ENCODE measurements around the gene HS1BP3. TPM values are rescaled to one million over a fixed set of nuclear protein-coding genes. Genes with fewer than 3 reads are reported as not detected.

Gene HS1BP3
- total and polyA plus RNA-seq, 2 of the 4 experiments (the other 2 are of a cell fraction): 9.0 to 14.8 TPM

- TF ChIP-seq CTCF (conservative IDR thresholded peaks at IDR 0.05; ENCODE audit: low read depth, low read length) (no peak), FOS (IDR thresholded peaks at IDR 0.05; ENCODE audit: low read depth, low read length) (no peak)
These were observed 36.4 kb upstream of the HS1BP3 start (continued) for GRCh38 chr2:20687260-20687832.

GRCh38 chr2:20684581-20685063 lies 33.7 kb upstream of the HS1BP3 start:
- H3K14ac ChIP-seq (replicated peaks; ENCODE audit: low read depth, low read length): no peak overlapping the region
- WGBS, 2 experiments (ENCODE audit: extremely low coverage in 2 of 2, insufficient read length in 1 of 2): no CpG with 5 or more reads among the region's 6 CpGs
- no peak overlapping the region for H2BK20ac ChIP-seq (ENCODE audit: low read depth, low read length)
- no peak overlapping the region for H2BK120ac ChIP-seq (ENCODE audit: low read depth, low read length)
- H3K4ac ChIP-seq (ENCODE audit: low read depth, low read length): no peak overlapping the region
- no peak overlapping the region for H3K9ac ChIP-seq (ENCODE audit: low read depth, low read length)
- H3K4me2 ChIP-seq (ENCODE audit: low read depth, low read length): no peak overlapping the region
- ChIA-PET POLR2A (ENCODE audit: unreplicated experiment) (no interaction called here), CTCF (interaction anchor here (0.7 to 1.6 kb wide), 3 partner anchors 9 to 33 kb away, joined by 4 to 6 read pairs (median 4); no protein-coding TSS in a partner anchor)
- no peaks in the 10 kb centered on the region for H3K27me3 ChIP-seq (ENCODE audit: control insufficient read depth, insufficient read depth, low read length)
- no peak overlapping the region for H2AK9ac ChIP-seq (replicated peaks; ENCODE audit: low read depth, low read length, poor library complexity)
- H4K5ac ChIP-seq (ENCODE audit: low read depth, low read length): no peak overlapping the region
- DNase-seq: no peak
- no peak overlapping the region for H3K56ac ChIP-seq (ENCODE audit: extremely low read depth, insufficient read depth, low read length)
- no peaks in the 10 kb centered on the region for H4K20me1 ChIP-seq (ENCODE audit: insufficient read depth, low read length)
- H3K9me3 ChIP-seq (ENCODE audit: control insufficient read depth, insufficient read depth, low read length): no peaks in the 10 kb centered on the region
- H2AFZ ChIP-seq (replicated peaks; ENCODE audit: low read length, poor library complexity): no peak overlapping the region
- no peak overlapping the region for H2BK5ac ChIP-seq (ENCODE audit: low read depth, low read length, poor library complexity, severe bottlenecking)
- intact Hi-C loops (cut with micrococcal nuclease): no loop called here
- no peak overlapping the region for H2BK15ac ChIP-seq (ENCODE audit: low read depth, low read length)
- in situ Hi-C loops (cut with MboI; ENCODE audit: low sequenced_read_pairs): no loop called here
- dilution Hi-C loops (cut with HindIII; ENCODE audit: low sequenced_read_pairs, unreplicated experiment): loop anchor here (25.0 kb wide), 1 partner anchor 253 kb away; no protein-coding TSS in a partner anchor
- H4K91ac ChIP-seq (ENCODE audit: insufficient read depth, low read depth, low read length): no peak overlapping the region
- no peaks in the 10 kb centered on the region for H3K79me1 ChIP-seq (ENCODE audit: low read depth in 1 of 2, low read length in 2 of 2)
- no peaks in the 10 kb centered on the region for H3K4me1 ChIP-seq (ENCODE audit: control insufficient read depth, insufficient read depth, low read length)
- H3K9me1 ChIP-seq (ENCODE audit: insufficient read depth, low read length): no peaks in the 10 kb centered on the region; the same call in 1 of the 2 replicates
- no peak overlapping the region for H3K27ac ChIP-seq (ENCODE audit: insufficient read depth, low read length)
- no peak overlapping the region for H4K8ac ChIP-seq (ENCODE audit: low read depth in 2 of 2, low read length in 2 of 2)
- TF ChIP-seq RAD21 (IDR thresholded peaks at IDR 0.05; ENCODE audit: low read length) (no peak), FOS (IDR thresholded peaks at IDR 0.05; ENCODE audit: low read depth, low read length) (no peak), ELK1 (IDR thresholded peaks at IDR 0.05; ENCODE audit: borderline replicate concordance, low read depth, low read length) (no peak), POLR2A (IDR thresholded peaks at IDR 0.05; ENCODE audit: low read depth, low read length) (no peak), USF2 (IDR thresholded peaks at IDR 0.05; ENCODE audit: low read depth, low read length) (no peak), BHLHE40 (IDR thresholded peaks at IDR 0.05; ENCODE audit: low read depth, low read length) (no peak), MXI1 (IDR thresholded peaks at IDR 0.05; ENCODE audit: borderline replicate concordance, low read depth, low read length) (no peak), MAFK (IDR thresholded peaks at IDR 0.05; ENCODE audit: low read depth, low read length) (no peak), NFE2L2 (IDR thresholded peaks at IDR 0.05; ENCODE audit: low read depth, low read length) (no peak), CEBPB (IDR thresholded peaks at IDR 0.05; ENCODE audit: low read depth, low read length) (no peak), MAZ (IDR thresholded peaks at IDR 0.05; ENCODE audit: borderline replicate concordance, low read depth, low read length) (no peak)
- no peak overlapping the region for H2AK5ac ChIP-seq (ENCODE audit: low read depth, low read length)
- H3K23ac ChIP-seq (ENCODE audit: low read depth, low read length): no peak overlapping the region
- no TSS peak for BruUV-seq (replicated peaks)
- no peak for ATAC-seq (ENCODE audit: low read depth)
- H3K36me3 ChIP-seq (ENCODE audit: control insufficient read depth, insufficient read depth, low read length): peaks cover 5% of the 10 kb centered on the region
- no peak overlapping the region for H3K4me3 ChIP-seq (ENCODE audit: insufficient read depth, low read depth, low read length)
- H3K18ac ChIP-seq (ENCODE audit: low read depth, low read length): no peak overlapping the region
